Measurements from ENCODE around the gene FKBP4.

FKBP4 gene

GRCh38 chr12:2844786-2845185 is 50.0 kb downstream of the FKBP4 start:
- no peak overlapping the region for H3K4me3 ChIP-seq (replicated peaks in 1 of 2; ENCODE audit: low read depth in 2 of 2, low read length in 2 of 2)
- peak in 1 of 2 donors; percentile 11 for DNase-seq (ENCODE audit: low read depth in 2 of 2)
- TF ChIP-seq CTCF (IDR thresholded peaks at IDR 0.05; ENCODE audit: low read depth, low read length), result no peak

GRCh38 chr12:2845280-2845679 is 50.5 kb downstream of the FKBP4 start:
- peak; percentile 72 to 89 for DNase-seq (ENCODE audit: low read depth in 2 of 2)
- TF ChIP-seq CTCF (IDR thresholded peaks at IDR 0.05; ENCODE audit: low read depth, low read length), result no peak
- no peak overlapping the region for H3K4me3 ChIP-seq (replicated peaks in 1 of 2; ENCODE audit: low read depth in 2 of 2, low read length in 2 of 2)

GRCh38 chr12:2851931-2852330 is 57.2 kb downstream of the FKBP4 start:
- DNase-seq (ENCODE audit: low read depth in 2 of 2), result no peak
- TF ChIP-seq CTCF (IDR thresholded peaks at IDR 0.05; ENCODE audit: low read depth, low read length), result no peak

GRCh38 chr12:2853626-2854025 is 58.9 kb downstream of the FKBP4 start:
- peak overlapping the region in 1 of 2 donors; percentile 21 for H3K4me3 ChIP-seq (replicated peaks in 1 of 2; ENCODE audit: low read depth in 2 of 2, low read length in 2 of 2)
- peak; percentile 82 to 86 for DNase-seq (ENCODE audit: low read depth in 2 of 2)
- TF ChIP-seq CTCF (IDR thresholded peaks at IDR 0.05; ENCODE audit: low read depth, low read length), result peak; percentile 98

More at GRCh38 chr12:2851931-2852330, 57.2 kb downstream of the FKBP4 start:
- H3K4me3 ChIP-seq (replicated peaks in 1 of 2; ENCODE audit: low read depth in 2 of 2, low read length in 2 of 2), result no peak overlapping the region
